OCI-LY7 (cell line): Measurements from ENCODE around the gene GRPEL2.

Experiments
- CTCF ChIP-seq: fragments of 200-600 bp; sonication (generic); conservative IDR thresholded peaks from 2 replicates; pipeline ENCODE4 v1.5.1; 2014; ENCODE audit warnings: mild to moderate bottlenecking, antibody characterized with exemption, low read length, moderate library complexity, mixed read lengths
- EZH2phosphoT487 ChIP-seq: fragments of 200-600 bp; sonication (generic); IDR thresholded peaks from 2 replicates; pipeline ENCODE4 v1.6.1; 2018; ENCODE audit warnings: low read depth, borderline replicate concordance, mild to moderate bottlenecking, mixed run types, antibody characterized with exemption, low read length, moderate library complexity, mixed read lengths

GRCh38 chr5:149375434-149375833 lies 30.1 kb downstream of the GRPEL2 start:
- TF ChIP-seq CTCF: no peak
- TF ChIP-seq EZH2phosphoT487: no peak
